ENCODE data around the gene PCNX4.
A peak's percentile ranks its signal among the peaks of the same experiment; 100 is the strongest.
"Not testable (repeated sequence)": the region's sequence is repeated elsewhere in the genome, so short reads cannot be mapped to it uniquely, and the experiment has no call there.

Gene PCNX4

GRCh38 chr14:60091550-60092525 lies at the start of gene PCNX4:
PCNX4 (plus strand) TSS chr14:60091923; CDS start chr14:60107639, 15,716 bp downstream.
- peak; percentile 98 for DNase-seq

DNA sequence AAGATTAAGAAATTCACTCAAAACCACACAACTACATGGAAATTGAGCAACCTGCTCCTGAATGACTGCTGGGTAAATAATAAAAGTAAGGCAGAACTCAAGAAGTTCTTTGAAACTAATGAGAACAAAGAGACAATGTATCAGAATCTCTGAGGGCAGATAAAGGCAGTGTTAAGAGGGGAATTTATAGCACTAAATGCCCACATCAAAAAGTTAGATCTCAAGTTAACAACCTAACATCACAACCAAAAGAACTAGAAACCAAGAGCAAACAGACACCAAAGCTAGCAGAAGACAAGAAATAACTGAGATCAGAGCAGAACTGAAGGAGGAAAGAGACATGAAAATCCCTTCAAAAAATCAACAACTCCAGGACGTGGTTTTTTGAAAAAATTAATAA lies 43.7 kb upstream of the PCNX4 start:
- DNase-seq = not testable (repeated sequence)

DNA sequence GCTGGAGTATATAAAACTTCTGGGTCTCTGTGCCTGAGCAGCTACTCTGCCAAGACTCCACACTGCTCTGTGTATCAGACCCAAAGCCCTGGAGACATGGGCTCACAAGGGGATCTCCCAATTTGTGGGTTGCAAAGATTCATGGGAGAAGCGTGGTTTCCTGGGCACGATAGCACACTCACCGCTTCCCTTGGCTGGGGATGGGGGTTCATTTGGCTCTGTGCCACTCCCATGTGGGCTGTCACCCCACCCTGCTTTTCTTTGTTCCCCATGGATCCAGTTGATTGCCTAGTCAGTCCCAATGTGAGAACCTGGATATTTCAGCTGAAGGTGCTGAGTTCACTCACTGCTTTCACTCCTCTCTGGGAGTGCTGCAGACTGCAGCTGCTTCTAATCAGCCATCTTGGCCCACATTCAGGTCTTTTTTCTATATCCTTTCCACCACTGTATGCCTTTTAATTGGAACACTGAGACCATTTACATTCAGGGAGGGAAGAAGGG lies 40.0 kb upstream of the PCNX4 start:
- DNase-seq = no peak

DNA sequence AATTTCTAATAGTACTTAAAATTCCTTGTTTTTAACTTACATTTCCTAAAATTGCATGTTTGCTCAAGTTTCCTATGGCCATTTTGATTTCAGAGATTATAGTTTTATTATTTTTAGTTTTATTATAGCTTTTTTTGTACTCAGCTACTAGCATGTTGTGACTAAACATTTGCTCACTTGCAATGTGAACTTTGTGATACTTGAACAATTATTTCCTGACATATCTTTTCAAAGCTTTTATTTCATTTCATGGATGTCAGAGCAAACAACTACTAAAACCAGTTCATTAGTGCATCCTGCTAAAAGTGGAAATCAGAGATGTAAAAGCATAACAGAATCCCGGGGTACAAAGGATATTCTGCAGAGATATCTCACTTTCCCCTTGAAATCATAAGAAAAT lies 33.6 kb upstream of the PCNX4 start:
- DNase-seq = no peak

GRCh38 chr14:60061371-60061770 lies 30.4 kb upstream of the PCNX4 start:
- DNase-seq = no peak

DNA sequence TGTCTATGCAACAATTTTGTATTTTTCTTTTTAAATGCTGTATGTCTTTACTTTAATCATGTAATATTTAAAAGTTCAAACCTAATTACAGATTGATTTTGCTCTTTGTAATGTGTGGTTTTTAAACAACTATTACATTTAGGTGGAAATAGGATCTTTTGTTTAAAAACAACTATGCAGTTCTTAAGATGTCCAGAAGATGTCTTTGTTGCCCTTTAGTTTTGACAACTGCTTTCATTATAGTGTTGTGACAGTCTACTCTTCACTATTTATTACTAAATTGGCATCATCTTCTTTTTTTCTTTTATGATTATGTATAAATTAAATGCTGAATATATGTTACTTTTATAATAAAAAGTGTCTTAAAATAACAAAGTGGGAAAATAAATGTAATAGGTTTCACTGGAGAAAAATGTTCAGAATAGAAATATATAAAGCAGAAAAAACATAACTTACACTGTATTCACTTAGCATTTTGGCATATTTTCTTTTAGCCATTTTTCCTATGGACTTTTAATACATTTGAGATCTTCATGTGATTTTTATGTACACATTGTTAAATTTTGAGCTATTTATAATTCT lies 27.1 kb upstream of the PCNX4 start:
- DNase-seq = peak; percentile 19

- no peak for DNase-seq
Measured at GRCh38 chr14:60067882-60068281, 23.8 kb upstream of the PCNX4 start.

DNA sequence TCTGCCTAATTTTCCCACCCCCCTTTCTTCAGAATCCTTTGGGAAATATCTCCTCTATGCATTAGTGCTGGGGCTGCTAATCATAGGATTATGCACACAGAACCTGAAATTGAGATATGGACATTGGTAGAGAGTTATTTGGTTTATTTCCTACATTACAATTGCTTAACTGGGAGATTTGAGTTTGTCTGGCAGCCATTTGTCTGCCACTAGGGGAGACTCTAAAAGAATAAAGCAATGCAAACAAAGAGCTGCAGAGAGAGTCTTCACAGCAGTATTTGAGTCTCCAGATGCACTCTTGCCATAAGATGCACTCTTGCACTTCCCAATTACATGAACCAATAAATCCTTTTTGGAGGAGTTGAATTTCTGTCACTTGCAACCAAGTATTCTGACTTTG lies 12.0 kb upstream of the PCNX4 start:
- DNase-seq = no peak

GRCh38 chr14:60085085-60085484 lies 6.6 kb upstream of the PCNX4 start:
- DNase-seq = no peak

DNA sequence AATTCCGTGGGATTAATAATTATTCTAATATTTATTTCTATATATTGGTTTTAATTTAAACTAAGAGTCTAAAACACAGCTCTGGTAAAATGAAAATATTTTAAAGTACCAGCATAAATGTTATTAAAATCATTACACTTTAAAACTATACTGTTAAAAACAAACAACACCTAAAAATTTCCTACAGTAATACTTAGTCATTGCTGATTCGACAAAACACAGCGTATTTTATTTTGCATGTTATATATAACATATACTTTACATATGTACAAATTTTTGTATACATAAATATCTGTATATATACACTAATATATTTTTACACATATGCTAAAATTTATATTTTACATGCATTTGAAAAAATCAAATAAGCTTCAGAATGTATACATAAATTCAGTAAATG lies 6.0 kb upstream of the PCNX4 start:
- no peak for DNase-seq

DNA sequence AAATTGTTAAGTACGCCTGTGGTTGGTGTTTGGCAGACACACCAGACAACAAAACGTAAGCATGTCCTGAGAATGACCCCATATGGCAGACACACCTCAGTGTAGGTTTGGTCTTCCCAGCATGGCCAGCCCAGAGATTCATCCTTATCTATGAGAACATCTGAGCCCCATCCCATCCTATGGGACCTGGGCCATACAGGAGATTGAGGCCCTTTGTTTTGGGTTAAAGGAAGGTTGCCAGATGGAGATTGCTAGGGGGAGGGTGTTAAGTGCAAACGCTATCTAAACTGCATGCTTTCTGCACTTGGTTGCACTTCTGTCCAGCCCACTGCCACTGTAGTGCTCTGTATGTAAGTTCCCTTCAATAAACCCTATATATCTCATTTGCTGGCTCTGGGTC lies 4.1 kb upstream of the PCNX4 start:
- no peak for DNase-seq

DNA sequence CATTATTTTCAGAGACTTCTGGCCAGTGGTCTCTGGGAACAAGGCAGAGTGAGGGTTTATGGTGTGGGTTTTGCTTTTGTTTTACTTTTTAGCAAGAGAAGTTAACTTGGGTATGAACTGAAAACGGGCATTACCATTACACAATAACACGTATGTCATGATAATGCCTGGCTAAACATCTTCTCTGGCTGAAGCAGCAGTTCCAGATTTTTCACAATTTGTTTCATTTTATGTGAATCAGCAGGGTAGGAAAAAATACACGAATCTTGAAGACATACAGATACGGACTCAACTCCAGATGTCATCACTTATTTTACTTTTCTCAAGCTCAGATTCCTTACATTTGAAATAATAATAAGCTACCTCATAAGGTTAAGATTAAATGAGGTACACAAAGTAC lies 2.5 kb upstream of the PCNX4 start:
- DNase-seq = no peak

DNA sequence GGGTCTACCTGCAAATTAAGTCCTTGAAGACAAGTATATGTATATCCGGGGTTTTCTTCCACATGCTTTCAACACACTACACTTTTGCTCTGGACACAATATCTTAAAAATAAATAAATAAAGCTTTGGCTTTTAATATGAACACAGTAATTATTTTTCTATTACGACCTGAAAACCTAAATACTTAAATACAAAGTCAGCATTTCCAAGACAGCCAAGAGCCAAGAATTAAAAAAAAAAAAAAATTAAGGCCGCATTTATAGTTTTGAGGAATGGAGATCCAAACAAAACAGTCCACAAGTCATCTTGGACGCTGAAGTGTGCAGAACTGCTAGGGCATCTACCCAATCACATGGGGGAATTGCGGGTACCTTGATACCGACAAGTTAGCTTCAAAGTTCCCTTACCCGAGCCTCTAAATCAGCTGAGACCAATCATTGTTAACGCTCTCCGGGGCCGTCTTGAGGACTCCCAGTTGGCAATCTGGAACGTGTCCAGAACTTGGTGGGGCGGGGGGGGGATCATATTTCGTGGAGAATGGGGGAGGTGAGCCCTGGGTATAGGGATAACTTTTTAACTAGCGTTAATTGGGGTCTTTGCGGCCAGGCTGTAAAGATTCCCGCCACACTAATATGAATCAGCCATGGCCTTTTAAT lies 731 bp upstream of the PCNX4 start:
- no peak for DNase-seq

- peak; percentile 45 for DNase-seq
Measured at GRCh38 chr14:60092526-60092920, 800 bp downstream of the PCNX4 start.

DNA sequence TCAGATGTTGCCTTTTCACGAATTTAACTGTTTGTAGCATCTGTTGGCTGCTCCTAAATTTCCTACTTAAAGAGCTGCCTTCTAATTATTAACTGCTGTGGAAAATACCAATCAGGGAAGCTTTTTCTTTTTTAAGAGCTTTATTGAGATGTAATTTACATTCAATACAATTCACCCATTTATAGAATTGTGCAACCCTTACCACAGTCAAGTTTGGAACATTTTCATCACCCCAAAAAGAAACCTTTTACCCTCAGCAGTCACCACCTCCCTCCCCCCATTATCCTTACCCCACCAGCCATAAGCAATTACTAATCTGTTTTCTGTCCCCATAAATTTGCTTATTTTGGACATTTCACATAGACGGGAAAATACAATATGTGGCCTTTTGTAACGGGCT lies 1.4 kb downstream of the PCNX4 start:
- DNase-seq = no peak

GRCh38 chr14:60093606-60094005 lies 1.9 kb downstream of the PCNX4 start:
- DNase-seq = no peak

- DNase-seq = no peak
Measured at GRCh38 chr14:60094306-60094897, 2.7 kb downstream of the PCNX4 start.

GRCh38 chr14:60095231-60095630 lies 3.5 kb downstream of the PCNX4 start:
- DNase-seq = no peak

DNA sequence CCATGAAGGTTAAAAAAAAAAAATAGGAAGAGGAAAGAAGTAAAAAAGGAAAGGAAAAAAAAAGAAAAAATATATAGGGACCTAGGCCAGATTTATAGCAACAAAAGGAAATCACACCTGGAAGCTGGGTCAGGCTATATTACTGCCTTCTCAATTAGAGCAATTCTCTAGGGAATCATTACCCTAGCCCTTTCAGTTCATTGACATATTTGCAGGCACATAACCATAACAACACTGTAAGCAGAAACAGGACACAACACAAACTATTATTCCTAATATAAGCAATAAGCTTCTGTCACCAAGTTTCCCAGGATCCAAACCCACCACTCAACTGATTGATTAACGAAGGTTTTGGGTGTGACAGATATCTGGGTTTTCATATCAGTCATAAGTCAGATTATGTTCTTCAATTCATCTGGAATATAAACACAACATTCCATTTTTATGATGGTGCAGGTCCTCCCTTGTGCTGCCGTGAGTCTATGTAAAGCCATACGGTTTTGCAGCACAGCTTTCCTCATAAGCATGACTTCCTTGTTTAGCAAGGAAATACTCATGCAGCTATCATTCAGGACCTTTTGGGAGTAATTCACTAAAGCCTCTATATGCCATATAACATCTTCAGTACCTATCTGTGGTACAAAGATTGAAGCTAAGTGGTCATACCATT lies 4.2 kb downstream of the PCNX4 start:
- no peak for DNase-seq

GRCh38 chr14:60097974-60098373 lies 6.3 kb downstream of the PCNX4 start:
- no peak for DNase-seq

DNA sequence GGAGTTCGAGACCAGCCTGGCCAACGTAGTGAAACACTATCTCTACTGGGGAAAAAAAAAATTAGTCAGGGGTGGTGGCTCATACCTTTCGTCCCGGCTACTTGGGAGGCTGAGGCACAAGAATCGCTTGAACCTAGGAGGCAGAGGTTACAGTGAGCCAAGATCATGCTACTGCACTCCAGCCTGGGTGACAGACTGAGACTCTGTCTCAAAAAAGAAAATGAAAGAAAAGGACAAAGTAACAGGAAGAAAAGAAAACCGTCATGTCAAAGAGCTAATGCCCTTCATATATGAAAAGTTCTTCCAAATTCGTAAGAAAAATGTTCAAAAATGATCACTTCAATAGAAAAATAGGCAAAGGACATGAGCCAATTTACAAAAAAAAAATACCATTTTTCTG lies 8.1 kb downstream of the PCNX4 start:
- not testable (repeated sequence) for DNase-seq

DNA sequence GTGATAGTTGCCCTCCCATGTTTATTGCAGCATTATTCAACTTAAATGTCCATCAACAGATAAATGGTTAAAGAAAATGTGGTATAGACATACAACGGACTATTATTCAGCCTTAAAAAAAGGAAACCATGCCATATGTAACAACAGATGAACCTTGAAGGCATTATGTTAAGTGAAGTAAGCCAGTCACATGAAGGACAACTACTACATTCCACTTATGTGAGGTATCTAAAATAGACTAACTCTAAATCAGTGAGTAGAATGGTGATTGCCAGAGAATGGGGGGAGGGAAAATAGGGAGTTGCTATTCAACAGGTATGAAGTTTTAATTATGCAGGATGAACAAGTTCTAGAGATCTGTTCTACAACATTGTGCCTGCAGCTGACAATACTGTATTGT lies 10.1 kb downstream of the PCNX4 start:
- no peak for DNase-seq

GRCh38 chr14:60102389-60102788 lies 10.7 kb downstream of the PCNX4 start:
- DNase-seq = no peak

Data from NCI-H748 treated with DMSO at 0.1 percent for 48 hours (cell line).